ENCODE measurements around the gene EPPIN.
"Not testable (repeated sequence)": the region's sequence is repeated elsewhere in the genome, so short reads cannot be mapped to it uniquely, and the experiment has no call there.

The EPPIN gene

DNA sequence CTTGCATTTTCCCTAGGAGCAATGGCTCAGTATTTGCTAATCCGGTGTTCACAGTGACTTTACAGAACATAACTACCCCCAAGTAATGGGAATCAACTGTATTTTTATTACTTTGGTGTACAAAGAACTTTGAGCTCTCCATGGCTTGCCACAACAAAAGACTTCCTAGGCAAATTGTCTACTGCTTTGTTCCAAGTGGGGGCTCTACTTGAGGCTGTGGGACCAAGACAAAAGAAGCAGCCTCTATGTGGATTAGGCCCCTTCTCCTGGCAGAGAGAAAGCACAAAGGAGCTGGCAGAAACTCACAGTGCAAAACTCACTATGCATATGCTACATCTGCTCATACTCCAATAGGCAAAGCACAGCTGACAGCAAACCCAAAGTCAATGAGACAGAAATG, 31.0 kb upstream of the EPPIN start:
- H3K4me1 ChIP-seq (ENCODE audit: control insufficient read depth, insufficient read depth, low read length, poor library complexity, severe bottlenecking), result peaks cover 6% of the 10 kb centered on the region
- no peak overlapping the region for H3K27ac ChIP-seq (ENCODE audit: low read depth, low read length, severe bottlenecking)
- H3K9me3 ChIP-seq (ENCODE audit: control insufficient read depth, low read length), result peaks cover 5% of the 10 kb centered on the region
- no peaks in the 10 kb centered on the region for H3K36me3 ChIP-seq (ENCODE audit: control insufficient read depth, insufficient read depth, low read length)
- no peak overlapping the region for H3K4me3 ChIP-seq (ENCODE audit: extremely low read depth, insufficient read depth, low read length, poor library complexity, severe bottlenecking)
- WGBS, 2 experiments (ENCODE audit: insufficient coverage in 2 of 2), result no CpG with 5 or more reads among the region's 1 CpG

DNA sequence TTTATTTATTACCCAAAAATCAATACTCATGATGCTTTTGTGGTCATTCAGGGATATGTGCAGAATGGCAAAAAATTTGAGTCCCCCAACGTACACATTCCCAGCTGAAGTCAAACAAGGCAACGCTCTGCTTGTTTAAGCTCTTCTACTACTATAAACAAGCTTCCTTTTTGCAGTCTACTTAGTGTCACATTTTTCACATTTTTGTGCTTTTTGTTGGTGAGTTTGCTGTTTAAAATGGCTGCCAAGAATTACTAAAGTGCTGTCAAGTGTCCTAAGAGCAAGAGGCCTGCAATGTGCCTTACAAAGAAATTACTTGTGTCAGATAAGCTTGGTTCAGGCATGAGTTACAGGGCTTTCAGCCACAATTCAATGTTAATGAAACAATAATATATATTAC, 29.8 kb upstream of the EPPIN start:
- H3K27ac ChIP-seq (ENCODE audit: low read depth, low read length, severe bottlenecking), result peak overlapping the region; percentile 57
- no CpG with 5 or more reads among the region's 2 CpGs for WGBS, 2 experiments (ENCODE audit: insufficient coverage in 2 of 2)
- H3K9me3 ChIP-seq (ENCODE audit: control insufficient read depth, low read length), result peaks cover 5% of the 10 kb centered on the region
- H3K4me3 ChIP-seq (ENCODE audit: extremely low read depth, insufficient read depth, low read length, poor library complexity, severe bottlenecking), result no peak overlapping the region
- no peaks in the 10 kb centered on the region for H3K36me3 ChIP-seq (ENCODE audit: control insufficient read depth, insufficient read depth, low read length)
- H3K4me1 ChIP-seq (ENCODE audit: control insufficient read depth, insufficient read depth, low read length, poor library complexity, severe bottlenecking), result peaks cover 6% of the 10 kb centered on the region

DNA sequence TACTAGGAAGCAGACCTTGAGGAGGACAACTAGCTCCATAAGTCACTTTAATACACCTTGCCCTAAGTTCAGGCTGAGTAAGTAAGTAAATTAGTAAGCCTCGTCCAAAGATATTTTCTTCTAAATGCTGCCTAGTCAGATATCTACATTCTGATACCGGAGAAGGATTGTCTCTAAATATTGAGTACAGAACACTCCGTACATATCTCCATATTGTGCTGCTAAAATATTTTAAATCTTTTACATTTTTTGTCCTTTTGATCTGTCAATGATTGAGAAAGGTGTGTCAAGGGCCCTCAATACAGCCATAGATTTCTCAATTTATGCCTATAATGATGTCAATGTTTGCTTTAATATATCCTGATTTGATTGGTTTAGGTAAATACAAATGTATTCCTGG, 28.7 kb upstream of the EPPIN start:
- 100% methylated on average over 1 of the region's 3 CpGs; no CpG with 5 or more reads in 1 of the 2 experiments for WGBS, 2 experiments (ENCODE audit: insufficient coverage in 2 of 2)
- Histone ChIP-seq H3K4me1 (ENCODE audit: control insufficient read depth, insufficient read depth, low read length, poor library complexity, severe bottlenecking) (no peaks in the 10 kb centered on the region), H3K4me3 (ENCODE audit: extremely low read depth, insufficient read depth, low read length, poor library complexity, severe bottlenecking) (no peak overlapping the region), H3K27ac (ENCODE audit: low read depth, low read length, severe bottlenecking) (no peak overlapping the region), H3K9me3 (ENCODE audit: control insufficient read depth, low read length) (peaks cover 5% of the 10 kb centered on the region), H3K36me3 (ENCODE audit: control insufficient read depth, insufficient read depth, low read length) (no peaks in the 10 kb centered on the region)

DNA sequence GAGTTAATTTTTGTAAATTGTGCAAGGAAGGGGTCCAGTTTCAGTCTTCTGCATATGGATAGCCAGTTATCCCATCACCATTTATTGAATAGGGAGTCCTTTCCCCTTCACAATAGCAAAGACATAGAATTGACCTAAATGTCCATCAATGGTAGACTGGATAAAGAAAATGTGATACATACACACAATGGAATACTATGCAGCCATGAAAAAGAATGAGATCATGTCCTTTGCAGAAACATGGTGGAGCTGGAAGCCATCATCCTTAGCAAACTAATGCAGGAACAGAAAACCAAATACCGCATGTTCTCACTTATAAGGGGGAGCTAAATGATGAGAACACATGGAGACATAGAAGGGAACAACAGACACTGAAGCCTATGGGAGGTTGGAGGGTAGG, 22.4 kb upstream of the EPPIN start:
- not testable (repeated sequence) for H3K4me3 ChIP-seq (ENCODE audit: extremely low read depth, insufficient read depth, low read length, poor library complexity, severe bottlenecking); H3K36me3 ChIP-seq (ENCODE audit: control insufficient read depth, insufficient read depth, low read length); H3K4me1 ChIP-seq (ENCODE audit: control insufficient read depth, insufficient read depth, low read length, poor library complexity, severe bottlenecking); H3K27ac ChIP-seq (ENCODE audit: low read depth, low read length, severe bottlenecking); H3K9me3 ChIP-seq (ENCODE audit: control insufficient read depth, low read length)
- WGBS, 2 experiments (ENCODE audit: insufficient coverage in 2 of 2), result 100% methylated on average over 1 of the region's 1 CpG

DNA sequence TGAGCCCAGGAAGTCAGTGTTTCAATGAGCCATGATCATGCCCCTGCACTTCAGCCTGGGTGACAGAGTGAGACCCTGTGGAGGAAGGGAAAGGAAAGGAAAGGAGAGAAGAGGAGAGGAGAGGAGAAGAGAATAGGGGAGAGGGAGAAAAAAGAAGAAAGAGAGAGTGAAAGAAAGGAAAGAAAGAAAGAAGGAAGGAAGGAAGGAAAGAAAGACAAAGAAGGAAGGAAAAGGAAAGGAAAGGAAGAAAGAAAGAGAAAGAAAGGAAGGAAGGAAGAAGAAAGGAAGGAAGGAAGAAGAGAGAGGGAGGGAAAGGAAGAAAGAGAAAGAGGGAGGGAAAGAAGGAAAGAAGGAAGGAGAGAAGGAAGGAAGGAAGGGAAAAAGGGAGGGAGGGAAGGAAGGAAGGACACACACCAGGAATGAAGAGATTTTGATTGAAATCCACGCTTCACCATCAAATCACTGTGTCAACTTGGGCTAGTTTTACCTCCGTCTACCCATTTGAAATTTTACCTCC, 17.6 kb upstream of the EPPIN start:
- Histone ChIP-seq H3K9me3 (ENCODE audit: control insufficient read depth, low read length) (no peaks in the 10 kb centered on the region), H3K4me3 (ENCODE audit: extremely low read depth, insufficient read depth, low read length, poor library complexity, severe bottlenecking) (no peak overlapping the region), H3K4me1 (ENCODE audit: control insufficient read depth, insufficient read depth, low read length, poor library complexity, severe bottlenecking) (no peaks in the 10 kb centered on the region), H3K36me3 (ENCODE audit: control insufficient read depth, insufficient read depth, low read length) (no peaks in the 10 kb centered on the region), H3K27ac (ENCODE audit: low read depth, low read length, severe bottlenecking) (no peak overlapping the region)
- no CpG with 5 or more reads among the region's 2 CpGs for WGBS, 2 experiments (ENCODE audit: insufficient coverage in 2 of 2)

DNA sequence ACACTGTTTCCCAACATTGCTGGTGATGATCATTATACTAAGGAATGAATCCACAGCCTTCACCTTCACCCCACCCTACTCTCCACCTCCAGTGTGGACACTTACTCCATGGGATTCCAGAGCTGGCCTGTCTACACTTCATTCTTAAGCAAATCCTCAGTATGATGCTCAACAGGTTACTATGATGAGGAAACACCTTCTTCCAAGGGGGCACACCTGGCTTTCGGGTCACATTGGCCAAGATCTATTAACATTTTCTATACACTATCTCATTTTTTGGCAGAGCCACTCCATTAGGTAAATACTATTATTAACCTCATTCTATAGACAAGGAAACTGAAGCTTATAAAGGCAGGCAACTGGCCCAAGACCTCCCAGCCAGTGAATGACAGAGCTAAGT, 8.0 kb upstream of the EPPIN start:
- no peaks in the 10 kb centered on the region for H3K36me3 ChIP-seq (ENCODE audit: control insufficient read depth, insufficient read depth, low read length)
- H3K27ac ChIP-seq (ENCODE audit: low read depth, low read length, severe bottlenecking), result no peak overlapping the region
- WGBS, 2 experiments (ENCODE audit: insufficient coverage in 2 of 2), result 80% methylated on average over 1 of the region's 1 CpG; no CpG with 5 or more reads in 1 of the 2 experiments
- no peak overlapping the region for H3K4me3 ChIP-seq (ENCODE audit: extremely low read depth, insufficient read depth, low read length, poor library complexity, severe bottlenecking)
- no peaks in the 10 kb centered on the region for H3K9me3 ChIP-seq (ENCODE audit: control insufficient read depth, low read length)
- no peaks in the 10 kb centered on the region for H3K4me1 ChIP-seq (ENCODE audit: control insufficient read depth, insufficient read depth, low read length, poor library complexity, severe bottlenecking)

DNA sequence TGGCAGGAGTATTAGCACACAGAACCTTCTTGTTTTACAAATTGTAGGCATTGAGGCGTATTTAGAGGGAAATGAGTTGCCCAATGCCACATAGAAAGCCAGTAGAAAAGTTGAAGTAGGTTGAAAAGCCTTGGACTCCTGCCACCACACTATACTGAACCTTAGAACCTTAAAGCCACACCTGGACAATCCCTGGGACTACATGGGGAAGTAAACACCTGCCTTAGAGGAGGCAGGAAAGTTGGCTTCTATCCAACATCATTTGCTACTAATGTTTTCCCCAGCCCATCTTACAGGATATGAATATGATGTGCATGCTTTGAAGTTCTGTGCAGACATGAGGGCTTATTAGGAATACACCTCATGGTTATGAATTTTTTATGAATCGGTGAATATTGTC, 5.3 kb upstream of the EPPIN start:
- H3K4me3 ChIP-seq (ENCODE audit: extremely low read depth, insufficient read depth, low read length, poor library complexity, severe bottlenecking), result no peak overlapping the region
- WGBS, 2 experiments (ENCODE audit: insufficient coverage in 2 of 2), result 92 to 100% methylated on average over 1 of the region's 2 CpGs
- no peak overlapping the region for H3K27ac ChIP-seq (ENCODE audit: low read depth, low read length, severe bottlenecking)
- H3K9me3 ChIP-seq (ENCODE audit: control insufficient read depth, low read length), result no peaks in the 10 kb centered on the region
- no peaks in the 10 kb centered on the region for H3K36me3 ChIP-seq (ENCODE audit: control insufficient read depth, insufficient read depth, low read length)
- no peaks in the 10 kb centered on the region for H3K4me1 ChIP-seq (ENCODE audit: control insufficient read depth, insufficient read depth, low read length, poor library complexity, severe bottlenecking)

DNA sequence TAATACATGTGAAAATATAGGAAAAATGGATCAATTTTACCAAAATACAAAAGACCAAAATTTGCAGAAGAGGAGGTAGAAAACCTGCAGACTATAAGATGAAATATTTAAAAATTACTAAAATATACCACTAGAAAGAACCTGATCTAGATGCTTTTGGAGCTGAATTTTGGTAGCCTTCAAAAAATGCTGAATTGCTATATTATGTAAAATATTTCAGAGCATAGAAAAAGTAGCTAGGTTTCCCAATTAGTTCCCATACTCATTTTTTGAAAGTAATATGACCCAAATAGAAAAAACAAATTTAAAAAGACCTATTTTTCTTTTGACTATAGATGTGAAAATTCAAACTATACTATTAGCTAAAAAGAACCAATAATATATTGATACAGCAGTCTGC, 3.6 kb upstream of the EPPIN start:
- Histone ChIP-seq H3K4me1 (ENCODE audit: control insufficient read depth, insufficient read depth, low read length, poor library complexity, severe bottlenecking) (no peaks in the 10 kb centered on the region), H3K36me3 (ENCODE audit: control insufficient read depth, insufficient read depth, low read length) (no peaks in the 10 kb centered on the region)

DNA sequence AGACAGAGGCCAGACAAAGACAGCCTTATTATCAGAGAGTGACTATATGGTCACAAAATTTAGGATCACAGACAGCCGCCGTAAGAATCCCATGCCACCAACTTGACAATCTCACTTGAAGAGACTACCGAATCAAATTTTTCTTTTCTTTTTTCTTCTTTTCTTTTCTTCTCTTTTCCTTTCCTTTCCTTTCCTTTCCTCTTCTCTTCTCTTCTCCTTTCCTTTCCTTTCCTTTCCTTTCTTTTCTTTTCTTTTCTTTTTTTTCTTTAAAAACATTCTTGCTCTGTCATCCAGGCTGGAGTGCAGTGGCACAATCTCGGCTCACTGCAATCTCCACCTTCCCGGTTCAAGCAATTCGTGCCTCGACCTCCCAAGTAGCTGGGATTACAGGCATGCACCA, 1.2 kb upstream of the EPPIN start:
- H3K9me3 ChIP-seq (ENCODE audit: control insufficient read depth, low read length), result no peaks in the 10 kb centered on the region
- H3K4me3 ChIP-seq (ENCODE audit: extremely low read depth, insufficient read depth, low read length, poor library complexity, severe bottlenecking), result no peak overlapping the region
- no peak overlapping the region for H3K27ac ChIP-seq (ENCODE audit: low read depth, low read length, severe bottlenecking)
- H3K36me3 ChIP-seq (ENCODE audit: control insufficient read depth, insufficient read depth, low read length), result no peaks in the 10 kb centered on the region
- no peaks in the 10 kb centered on the region for H3K4me1 ChIP-seq (ENCODE audit: control insufficient read depth, insufficient read depth, low read length, poor library complexity, severe bottlenecking)
- WGBS, 2 experiments (ENCODE audit: insufficient coverage in 2 of 2), result 81 to 94% methylated on average over 6 to 7 of the region's 7 CpGs

More for the DNA sequence above, 3.6 kb upstream of the EPPIN start:
- H3K4me3 ChIP-seq (ENCODE audit: extremely low read depth, insufficient read depth, low read length, poor library complexity, severe bottlenecking), result no peak overlapping the region
- no peak overlapping the region for H3K27ac ChIP-seq (ENCODE audit: low read depth, low read length, severe bottlenecking)
- H3K9me3 ChIP-seq (ENCODE audit: control insufficient read depth, low read length), result no peaks in the 10 kb centered on the region

DNA sequence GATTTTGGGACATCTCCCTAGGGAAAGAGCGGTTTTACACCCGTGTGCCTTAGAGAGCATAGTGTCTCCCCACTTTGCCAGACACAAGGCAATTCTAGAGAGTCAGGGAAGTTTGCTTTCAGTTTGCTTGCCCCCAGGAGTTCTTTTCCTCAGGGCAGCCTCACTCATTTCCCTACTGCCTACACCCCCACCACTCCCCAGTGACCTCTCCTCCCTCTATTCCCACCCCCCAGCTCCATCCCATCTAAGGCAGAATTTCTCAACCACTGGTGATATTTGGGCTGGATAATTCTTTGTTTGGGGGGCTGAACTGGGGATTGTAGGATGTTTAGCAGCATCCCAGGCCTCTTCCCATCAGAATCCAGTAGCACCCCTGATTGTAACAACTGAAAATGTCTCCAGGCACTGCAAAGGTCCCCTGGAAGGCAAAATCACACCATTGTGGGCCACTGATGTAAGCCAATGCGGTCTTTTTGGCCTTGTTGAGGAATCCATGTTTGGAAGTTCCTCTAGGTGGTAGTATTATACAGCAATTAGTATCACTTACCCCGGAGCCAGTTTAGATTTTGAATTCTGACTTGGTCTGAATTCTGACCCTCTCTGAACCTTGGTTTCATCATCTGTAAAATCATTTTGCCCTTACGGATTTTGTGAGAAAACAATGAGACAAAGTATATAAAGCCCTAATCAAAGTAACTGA, 1.3 kb downstream of the EPPIN start:
- WGBS, 2 experiments (ENCODE audit: insufficient coverage in 2 of 2), result 55% methylated on average over 2 of the region's 5 CpGs; no CpG with 5 or more reads in 1 of the 2 experiments
- no peak overlapping the region for H3K27ac ChIP-seq (ENCODE audit: low read depth, low read length, severe bottlenecking)
- no peaks in the 10 kb centered on the region for H3K36me3 ChIP-seq (ENCODE audit: control insufficient read depth, insufficient read depth, low read length)
- H3K4me3 ChIP-seq (ENCODE audit: extremely low read depth, insufficient read depth, low read length, poor library complexity, severe bottlenecking), result no peak overlapping the region
- H3K4me1 ChIP-seq (ENCODE audit: control insufficient read depth, insufficient read depth, low read length, poor library complexity, severe bottlenecking), result no peaks in the 10 kb centered on the region
- no peaks in the 10 kb centered on the region for H3K9me3 ChIP-seq (ENCODE audit: control insufficient read depth, low read length)

DNA sequence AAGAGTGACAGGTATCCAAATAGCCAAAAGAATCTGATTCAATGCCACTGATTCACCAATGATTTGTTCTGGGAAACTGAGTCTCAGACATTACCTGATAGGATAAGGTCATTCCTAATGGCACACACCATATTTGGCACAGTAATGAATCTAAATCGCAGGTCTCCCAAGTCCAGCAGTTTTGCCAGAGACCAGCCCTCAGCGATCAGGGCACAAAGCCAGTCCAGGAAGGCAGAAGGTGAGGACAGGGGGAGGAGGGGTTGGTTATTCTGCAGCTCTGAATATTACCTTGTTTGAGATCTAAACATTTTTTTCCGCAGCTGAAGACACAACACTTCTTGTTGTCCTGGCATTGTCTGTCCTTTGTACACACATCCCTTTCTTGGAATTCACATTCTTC, 1.9 kb downstream of the EPPIN start:
- 83 to 88% methylated on average over 3 of the region's 3 CpGs for WGBS, 2 experiments (ENCODE audit: insufficient coverage in 2 of 2)
- Histone ChIP-seq H3K36me3 (ENCODE audit: control insufficient read depth, insufficient read depth, low read length) (no peaks in the 10 kb centered on the region), H3K27ac (ENCODE audit: low read depth, low read length, severe bottlenecking) (no peak overlapping the region), H3K9me3 (ENCODE audit: control insufficient read depth, low read length) (no peaks in the 10 kb centered on the region), H3K4me1 (ENCODE audit: control insufficient read depth, insufficient read depth, low read length, poor library complexity, severe bottlenecking) (no peaks in the 10 kb centered on the region), H3K4me3 (ENCODE audit: extremely low read depth, insufficient read depth, low read length, poor library complexity, severe bottlenecking) (no peak overlapping the region)

Data from mesodermal cell (in vitro differentiated cells).